NCI-H187 (cell line): ENCODE data around the gene CDY2B.
"Not testable (repeated sequence)": the region's sequence is repeated elsewhere in the genome, so short reads cannot be mapped to it uniquely, and the experiment has no call there.

Experiments used
- DNase-seq, 2 experiments: peaks; one replicate each; lab custom pipeline; 2025; lab: John Stamatoyannopoulos, UW

The CDY2B gene

GRCh38 chrY:17880120-17880519 lies at the start of gene CDY2B:
Gene CDY2B, minus strand, starts transcription at chrY:17880220. Its CDS starts 328 bp downstream, at chrY:17879892.
- not testable (repeated sequence) for DNase-seq

- DNase-seq: not testable (repeated sequence)
Measured at GRCh38 chrY:17908009-17908408, 28.0 kb upstream of the CDY2B start.

- not testable (repeated sequence) for DNase-seq
Measured at GRCh38 chrY:17907351-17907750, 27.3 kb upstream of the CDY2B start.

GRCh38 chrY:17881697-17882096 lies 1.7 kb upstream of the CDY2B start:
- not testable (repeated sequence) for DNase-seq

- not testable (repeated sequence) for DNase-seq
Measured at GRCh38 chrY:17876767-17877166, 3.3 kb downstream of the CDY2B start.

GRCh38 chrY:17875401-17875800 lies 4.6 kb downstream of the CDY2B start:
- DNase-seq: not testable (repeated sequence)

- not testable (repeated sequence) for DNase-seq
Measured at GRCh38 chrY:17871194-17871903, 8.7 kb downstream of the CDY2B start.

- DNase-seq: not testable (repeated sequence)
Measured at GRCh38 chrY:17870737-17871136, 9.3 kb downstream of the CDY2B start.

GRCh38 chrY:17867850-17868249 lies 12.2 kb downstream of the CDY2B start:
- DNase-seq: not testable (repeated sequence)

- DNase-seq: not testable (repeated sequence)
Measured at GRCh38 chrY:17860634-17861033, 19.4 kb downstream of the CDY2B start.

GRCh38 chrY:17856963-17857848 lies 22.8 kb downstream of the CDY2B start:
- DNase-seq: not testable (repeated sequence)

- DNase-seq: not testable (repeated sequence)
Measured at GRCh38 chrY:17856508-17856907, 23.5 kb downstream of the CDY2B start.

- not testable (repeated sequence) for DNase-seq
Measured at GRCh38 chrY:17849131-17849530, 30.9 kb downstream of the CDY2B start.

GRCh38 chrY:17832149-17832548 lies 47.9 kb downstream of the CDY2B start:
- DNase-seq: not testable (repeated sequence)
